WTC11 (cell line): ENCODE measurements around the gene TMEM116. TPM values are rescaled to one million over a fixed set of nuclear protein-coding genes. Genes with fewer than 3 reads are reported as not detected.

Source experiments
- ATAC-seq: fragments of 200-7000 bp; cut with Tn5 transposase; 2 replicates; pipeline ENCODE4 v1.10.0; 2021; ENCODE audit warnings: mild to moderate bottlenecking, moderate library complexity
- CTCF ChIA-PET: fragments of 300-600 bp; sonication (Branson Sonifier 250); formaldehyde crosslinking; loops from one replicate; lab custom pipeline; 2021; ENCODE audit warnings: antibody characterized with exemption; lab: Charles Lee
- POLR2A ChIA-PET: fragments of 350-600 bp; sonication (Branson Sonifier 250); formaldehyde crosslinking; loops from one replicate; lab custom pipeline; 2021; ENCODE audit warnings: antibody characterized with exemption; lab: Charles Lee
- DNase-seq: peaks from one replicate; pipeline ENCODE4 v3.0.0; 2021; ENCODE audit warnings: low spot score
- H3K27ac Mint-ChIP-seq: 2 replicates; pipeline ENCODE4 v1.8.0; 2021; ENCODE audit warnings: mixed read lengths
- H3K27me3 Mint-ChIP-seq: 2 replicates; pipeline ENCODE4 v1.8.0; 2021; ENCODE audit warnings: low read depth, mild to moderate bottlenecking, moderate library complexity, mixed read lengths
- H3K36me3 Mint-ChIP-seq: 2 replicates; pipeline ENCODE4 v1.8.0; 2021; ENCODE audit warnings: mixed read lengths
- H3K4me1 Mint-ChIP-seq: 2 replicates; pipeline ENCODE4 v1.8.0; 2022; ENCODE audit warnings: mixed read lengths
- H3K4me3 Mint-ChIP-seq: 2 replicates; pipeline ENCODE4 v1.8.0; 2021; ENCODE audit warnings: mild to moderate bottlenecking, moderate library complexity, mixed read lengths
- H3K9me3 Mint-ChIP-seq: 2 replicates; pipeline ENCODE4 v1.8.0; 2021; ENCODE audit warnings: mixed read lengths
- AFF4 ChIP-seq: sonication (generic); formaldehyde crosslinking; IDR thresholded peaks from 2 replicates; pipeline ENCODE4 v1.8.1; 2023; ENCODE audit warnings: mild to moderate bottlenecking, missing genetic modification reagents, borderline replicate concordance
- ATF2 ChIP-seq: sonication (generic); formaldehyde crosslinking; IDR thresholded peaks from 2 replicates; pipeline ENCODE4 v1.8.1; 2022; ENCODE audit warnings: low read depth, missing genetic modification reagents, borderline replicate concordance
- ATF3 ChIP-seq: sonication (generic); formaldehyde crosslinking; conservative IDR thresholded peaks from 2 replicates; pipeline ENCODE4 v1.8.1; 2022; ENCODE audit warnings: mild to moderate bottlenecking, missing genetic modification reagents
- E2F1 ChIP-seq: sonication (generic); formaldehyde crosslinking; IDR thresholded peaks from 2 replicates; pipeline ENCODE4 v1.8.0; 2022; ENCODE audit warnings: mild to moderate bottlenecking, missing genetic modification reagents
- ERG ChIP-seq: fragments of 250-450 bp; sonication (Bioruptor Pico); IDR thresholded peaks from 2 replicates; pipeline ENCODE4 v1.8.0; 2021; ENCODE audit warnings: mild to moderate bottlenecking
- FOXJ3 ChIP-seq: sonication (generic); formaldehyde crosslinking; IDR thresholded peaks from 2 replicates; pipeline ENCODE4 v1.9.0; 2021; ENCODE audit warnings: missing genetic modification reagents, mild to moderate bottlenecking, borderline replicate concordance
- FOXP1 ChIP-seq: sonication (generic); formaldehyde crosslinking; IDR thresholded peaks from 2 replicates; pipeline ENCODE4 v1.8.0; 2022; ENCODE audit warnings: missing genetic modification reagents, mild to moderate bottlenecking, moderate library complexity, borderline replicate concordance
- FOXP4 ChIP-seq: sonication (generic); formaldehyde crosslinking; IDR thresholded peaks from 2 replicates; pipeline ENCODE4 v1.8.0; 2022; ENCODE audit warnings: mild to moderate bottlenecking, missing genetic modification reagents
- PRDM15 ChIP-seq: sonication (generic); formaldehyde crosslinking; IDR thresholded peaks from 2 replicates; pipeline ENCODE4 v1.8.0; 2022; ENCODE audit warnings: missing genetic modification reagents
- ZNF532 ChIP-seq: fragments of 250-450 bp; sonication (Bioruptor Pico); IDR thresholded peaks from 2 replicates; pipeline ENCODE4 v1.9.0; 2021; ENCODE audit warnings: mild to moderate bottlenecking, borderline replicate concordance
- total RNA-seq: library from RNA; stranded (reverse); gene quantifications from 3 replicates; pipeline ENCODE4 v1.2.3, GENCODE V29; 2021

The TMEM116 gene
- total RNA-seq, 1 experiment from 2014 or later, result 7.8 TPM

GRCh38 chr12:112012775-112013600 is at the start of gene TMEM116, which contains the start of gene ERP29 (continued):
- TF ChIP-seq AFF4 (CRISPR knock-in tag) (no peak; the same call in 1 of the 2 replicates), ERG (no peak), ATF3 (CRISPR knock-in tag) (no peak), PRDM15 (no peak), ZNF532 (no peak), FOXJ3 (no peak), FOXP1 (CRISPR knock-in tag) (peak; percentile 56), FOXP4 (CRISPR knock-in tag) (no peak; the same call in none of the 2 replicates)

GRCh38 chr12:112061137-112061536 is 48.2 kb upstream of the TMEM116 start:
- Mint-ChIP-seq H3K27ac (no peak overlapping the region), H3K4me3 (no peak overlapping the region), H3K27me3 (no peaks in the 10 kb centered on the region), H3K36me3 (peaks cover 53% of the 10 kb centered on the region), H3K9me3 (no peaks in the 10 kb centered on the region), H3K4me1 (no peaks in the 10 kb centered on the region)
- ChIA-PET POLR2A (no interaction called here), CTCF (no interaction called here)
- ATAC-seq (no peak), DNase-seq (no peak)
- TF ChIP-seq AFF4 (CRISPR knock-in tag) (no peak), ATF2 (CRISPR knock-in tag) (no peak), E2F1 (no peak)
